Mesendoderm (in vitro differentiated cells): ENCODE results near the gene SNAPC4.

Experiments used
- DNase-seq: peaks from one replicate; pipeline ENCODE4 v3.0.0; 2013
- H2AK5ac ChIP-seq: 2 replicates; pipeline ENCODE4 v1.6.1; 2013; ENCODE audit warnings: low read length, inconsistent platforms
- H2BK120ac ChIP-seq: 2 replicates; pipeline ENCODE4 v1.6.1; 2013; ENCODE audit warnings: low read depth, mild to moderate bottlenecking, low read length, moderate library complexity, mixed read lengths
- H2BK15ac ChIP-seq: replicated peaks from 2 replicates; pipeline ENCODE4 v1.6.1; 2013; ENCODE audit warnings: low read depth, mild to moderate bottlenecking, moderate library complexity
- H2BK5ac ChIP-seq: 2 replicates; pipeline ENCODE4 v1.6.1; 2013; ENCODE audit warnings: low read length, inconsistent platforms
- H3K18ac ChIP-seq: 2 replicates; pipeline ENCODE4 v1.6.1; 2013; ENCODE audit warnings: mild to moderate bottlenecking, low read length, mixed read lengths
- H3K23ac ChIP-seq: one replicate; pipeline ENCODE4 v1.6.1; 2013; ENCODE audit warnings: low read length
- H3K27ac ChIP-seq: 2 replicates; pipeline ENCODE4 v1.5.1; 2013; ENCODE audit warnings: low read depth, mild to moderate bottlenecking, inconsistent platforms, low read length, moderate library complexity
- H3K27me3 ChIP-seq: 2 replicates; pipeline ENCODE4 v1.6.1; 2013; ENCODE audit warnings: low read length, control low read depth, mild to moderate bottlenecking, inconsistent platforms; ENCODE audit not compliant: insufficient read depth, poor library complexity
- H3K36me3 ChIP-seq: 2 replicates; pipeline ENCODE4 v1.6.1; 2013; ENCODE audit warnings: low read length, inconsistent platforms; ENCODE audit not compliant: control insufficient read depth, insufficient read depth
- H3K4ac ChIP-seq: one replicate; pipeline ENCODE4 v1.6.1; 2013; ENCODE audit warnings: low read depth, mild to moderate bottlenecking, low read length, moderate library complexity
- H3K4me1 ChIP-seq: 2 replicates; pipeline ENCODE4 v1.6.1; 2013; ENCODE audit warnings: low read depth, low read length, inconsistent platforms; ENCODE audit not compliant: control insufficient read depth
- H3K4me2 ChIP-seq: 2 replicates; pipeline ENCODE4 v1.6.1; 2013; ENCODE audit warnings: low read length
- H3K4me3 ChIP-seq: 2 replicates; pipeline ENCODE4 v1.5.1; 2013; ENCODE audit warnings: mild to moderate bottlenecking, low read length
- H3K56ac ChIP-seq: one replicate; pipeline ENCODE4 v1.6.1; 2013; ENCODE audit warnings: low read length
- H3K79me1 ChIP-seq: 2 replicates; pipeline ENCODE4 v1.6.1; 2013; ENCODE audit warnings: low read length, inconsistent platforms
- H3K79me2 ChIP-seq: 2 replicates; pipeline ENCODE4 v1.6.1; 2013; ENCODE audit warnings: mild to moderate bottlenecking, low read length; ENCODE audit not compliant: control insufficient read depth, insufficient read depth
- H3K9ac ChIP-seq: 2 replicates; pipeline ENCODE4 v1.6.1; 2013; ENCODE audit warnings: low read length, inconsistent platforms
- H4K5ac ChIP-seq: one replicate; pipeline ENCODE4 v1.6.1; 2013; ENCODE audit warnings: low read length
- H4K8ac ChIP-seq: one replicate; pipeline ENCODE4 v1.6.1; 2013; ENCODE audit warnings: low read depth, mild to moderate bottlenecking, control low read depth, low read length, moderate library complexity
- WGBS: extraction: QIAGEN DNeasy Blood & Tissue Kit; methylation state at CpG from one replicate; pipeline ENCODE4 v1.1.7; 2013; ENCODE audit warnings: low lambda C conversion rate, missing lambda C conversion rate; ENCODE audit not compliant: insufficient coverage; ENCODE audit errors: extremely low coverage; 5-methylcytosine and 5-hydroxymethylcytosine counted together

Gene SNAPC4

DNA sequence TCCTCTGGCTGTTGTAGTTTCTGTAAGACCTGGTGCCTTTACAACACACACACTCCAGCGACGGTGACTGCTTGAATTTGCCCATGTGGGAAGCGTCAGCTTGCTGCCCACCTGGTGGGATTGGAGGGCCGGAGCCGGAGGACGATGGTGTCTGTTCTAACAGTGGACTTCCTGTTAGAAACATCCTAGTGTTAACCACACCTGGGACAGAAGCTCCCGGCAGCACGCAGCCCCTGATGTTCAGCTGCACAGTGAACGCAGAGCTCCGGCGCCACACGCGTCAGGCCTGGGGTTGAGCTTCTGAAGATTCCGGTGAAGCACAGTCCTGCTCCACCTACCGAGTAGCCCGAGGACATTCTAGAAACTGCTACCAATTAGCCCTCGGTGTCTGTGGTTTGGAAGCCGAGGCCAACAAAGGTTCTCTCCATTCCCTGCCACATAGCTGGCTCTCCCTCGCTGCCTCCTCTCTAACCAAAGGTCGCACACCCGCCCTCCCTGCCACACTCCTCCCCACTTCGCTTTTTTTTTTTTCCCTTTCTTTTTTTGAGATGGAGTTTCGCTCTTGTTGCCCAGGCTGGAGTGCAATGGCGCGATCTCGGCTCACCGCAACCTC is 24.9 kb upstream of the SNAPC4 start:
- Histone ChIP-seq H2BK15ac (no peak overlapping the region), H2AK5ac (no peak overlapping the region), H3K4me3 (no peak overlapping the region), H3K4me1 (no peaks in the 10 kb centered on the region), H3K79me2 (no peaks in the 10 kb centered on the region), H2BK120ac (no peak overlapping the region), H3K27ac (no peak overlapping the region), H4K8ac (no peak overlapping the region), H3K4me2 (no peak overlapping the region), H3K79me1 (no peaks in the 10 kb centered on the region), H3K27me3 (no peaks in the 10 kb centered on the region), H4K5ac (no peak overlapping the region), H3K36me3 (peaks cover 6% of the 10 kb centered on the region), H3K9ac (no peak overlapping the region), H2BK5ac (no peak overlapping the region), H3K23ac (no peak overlapping the region), H3K18ac (no peak overlapping the region), H3K56ac (no peak overlapping the region), H3K4ac (no peak overlapping the region)
- no peak for DNase-seq
- WGBS, result no CpG with 5 or more reads among the region's 27 CpGs

GRCh38 chr9:136423432-136424146 is 23.6 kb upstream of the SNAPC4 start:
- Histone ChIP-seq H3K9ac (no peak overlapping the region), H3K79me1 (no peaks in the 10 kb centered on the region), H2BK5ac (no peak overlapping the region), H2AK5ac (no peak overlapping the region), H4K8ac (no peak overlapping the region), H2BK15ac (no peak overlapping the region), H3K36me3 (peaks cover 8% of the 10 kb centered on the region), H3K27ac (no peak overlapping the region), H3K4me1 (no peaks in the 10 kb centered on the region), H4K5ac (no peak overlapping the region), H3K4me3 (no peak overlapping the region), H3K79me2 (no peaks in the 10 kb centered on the region), H3K56ac (no peak overlapping the region), H3K23ac (no peak overlapping the region), H3K4me2 (no peak overlapping the region), H3K27me3 (no peaks in the 10 kb centered on the region), H3K4ac (no peak overlapping the region), H2BK120ac (no peak overlapping the region), H3K18ac (no peak overlapping the region)
- no CpG with 5 or more reads among the region's 43 CpGs for WGBS
- DNase-seq, result no peak

- Histone ChIP-seq H4K8ac (no peak overlapping the region), H3K23ac (no peak overlapping the region), H4K5ac (no peak overlapping the region), H3K56ac (no peak overlapping the region), H3K36me3 (peaks cover 14% of the 10 kb centered on the region), H2BK5ac (no peak overlapping the region), H3K9ac (no peak overlapping the region), H3K79me2 (no peaks in the 10 kb centered on the region), H2BK120ac (no peak overlapping the region), H3K27ac (no peak overlapping the region), H3K4me1 (no peaks in the 10 kb centered on the region), H3K4me3 (no peak overlapping the region), H3K4ac (no peak overlapping the region), H2BK15ac (no peak overlapping the region), H3K27me3 (no peaks in the 10 kb centered on the region), H2AK5ac (no peak overlapping the region), H3K4me2 (no peak overlapping the region), H3K18ac (no peak overlapping the region), H3K79me1 (no peaks in the 10 kb centered on the region)
- no peak for DNase-seq
- no CpG with 5 or more reads among the region's 26 CpGs for WGBS
These were observed 22.9 kb upstream of the SNAPC4 start for GRCh38 chr9:136422876-136423275.

DNA sequence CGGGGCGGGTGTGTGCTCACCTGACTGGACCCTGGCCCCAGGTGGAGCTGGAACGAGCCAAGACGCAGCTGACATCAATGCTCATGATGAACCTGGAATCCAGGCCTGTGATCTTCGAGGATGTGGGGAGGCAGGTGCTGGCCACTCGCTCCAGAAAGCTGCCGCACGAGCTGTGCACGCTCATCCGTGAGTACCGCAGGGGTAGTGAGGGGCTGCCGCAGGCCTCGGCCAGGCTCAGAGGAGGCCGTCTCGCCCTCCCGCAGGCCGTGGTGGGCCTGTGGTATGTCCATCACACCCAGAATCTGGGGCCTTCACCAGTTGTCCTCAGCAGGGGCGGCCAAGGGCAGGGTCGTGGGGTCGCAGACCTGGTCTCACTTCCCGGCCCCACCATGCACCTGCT is 21.8 kb upstream of the SNAPC4 start:
- no peak overlapping the region for H4K8ac ChIP-seq
- H3K79me2 ChIP-seq, result no peaks in the 10 kb centered on the region
- no peak overlapping the region for H2BK15ac ChIP-seq
- H4K5ac ChIP-seq, result no peak overlapping the region
- no peak overlapping the region for H2AK5ac ChIP-seq
- no peak overlapping the region for H3K18ac ChIP-seq
- no peak overlapping the region for H3K27ac ChIP-seq
- no peak overlapping the region for H3K4ac ChIP-seq
- no peak overlapping the region for H3K23ac ChIP-seq
- H3K4me3 ChIP-seq, result no peak overlapping the region
- no CpG with 5 or more reads among the region's 21 CpGs for WGBS
- H2BK5ac ChIP-seq, result no peak overlapping the region
- H3K56ac ChIP-seq, result no peak overlapping the region
- no peak overlapping the region for H2BK120ac ChIP-seq
- H3K9ac ChIP-seq, result no peak overlapping the region
- peaks cover 19% of the 10 kb centered on the region for H3K36me3 ChIP-seq
- H3K27me3 ChIP-seq, result no peaks in the 10 kb centered on the region
- H3K4me1 ChIP-seq, result no peaks in the 10 kb centered on the region
- H3K79me1 ChIP-seq, result no peaks in the 10 kb centered on the region
- no peak for DNase-seq
- H3K4me2 ChIP-seq, result no peak overlapping the region

GRCh38 chr9:136419092-136419420 is 19.1 kb upstream of the SNAPC4 start:
- Histone ChIP-seq H3K4me1 (no peaks in the 10 kb centered on the region), H3K9ac (no peak overlapping the region), H3K27me3 (no peaks in the 10 kb centered on the region), H3K27ac (no peak overlapping the region), H3K36me3 (peaks cover 29% of the 10 kb centered on the region), H4K8ac (no peak overlapping the region), H3K4me3 (no peak overlapping the region), H2BK5ac (no peak overlapping the region), H3K4me2 (no peak overlapping the region), H2AK5ac (no peak overlapping the region), H3K18ac (no peak overlapping the region), H2BK120ac (no peak overlapping the region), H3K23ac (no peak overlapping the region), H3K79me1 (peaks cover 4% of the 10 kb centered on the region), H3K56ac (no peak overlapping the region), H4K5ac (no peak overlapping the region), H2BK15ac (no peak overlapping the region), H3K4ac (no peak overlapping the region), H3K79me2 (no peaks in the 10 kb centered on the region)
- WGBS, result no CpG with 5 or more reads among the region's 12 CpGs
- DNase-seq, result no peak
